Liver (tissue), 3 donors: Measurements from ENCODE around the gene MAPK6.

Experiments
- GABPA ChIP-seq, 2 donors: IDR thresholded peaks in 1 of 2; conservative IDR thresholded peaks in 1 of 2; 2 replicates each; pipeline ENCODE4 v1.6.1; 2016; ENCODE audit warnings: antibody characterized with exemption in 2 of 2, mild to moderate bottlenecking in 1 of 2, moderate library complexity in 1 of 2
- HNF4G ChIP-seq: IDR thresholded peaks from 2 replicates; pipeline ENCODE4 v1.6.1; 2016; ENCODE audit warnings: antibody characterized with exemption
- JUND ChIP-seq, 2 donors: IDR thresholded peaks; 2 replicates each; pipeline ENCODE4 v1.6.1; 2016; ENCODE audit warnings: antibody characterized with exemption in 2 of 2
- NR2F2 ChIP-seq: IDR thresholded peaks from 2 replicates; pipeline ENCODE4 v1.6.1; 2016; ENCODE audit warnings: antibody characterized with exemption
- RAD21 ChIP-seq, 2 donors: IDR thresholded peaks; 2 replicates each; pipeline ENCODE4 v1.6.1; 2016; ENCODE audit warnings: antibody characterized with exemption in 2 of 2, mild to moderate bottlenecking in 2 of 2
- RXRA ChIP-seq, 2 donors: IDR thresholded peaks; 2 replicates each; pipeline ENCODE4 v1.6.1; 2017 to 2018; ENCODE audit warnings: antibody characterized with exemption in 2 of 2, mild to moderate bottlenecking in 1 of 2
- TF ChIP-seq, protein P1 (sequence below): fragments of 150-350 bp; IDR thresholded peaks from 2 replicates; pipeline ENCODE4 v1.5.1; 2017; ENCODE audit warnings: improper control_type of control experiment, low read depth, low read length; ENCODE audit not compliant: missing input control
- donor health status: healthy.
- donor health status: healthy.

DNA sequence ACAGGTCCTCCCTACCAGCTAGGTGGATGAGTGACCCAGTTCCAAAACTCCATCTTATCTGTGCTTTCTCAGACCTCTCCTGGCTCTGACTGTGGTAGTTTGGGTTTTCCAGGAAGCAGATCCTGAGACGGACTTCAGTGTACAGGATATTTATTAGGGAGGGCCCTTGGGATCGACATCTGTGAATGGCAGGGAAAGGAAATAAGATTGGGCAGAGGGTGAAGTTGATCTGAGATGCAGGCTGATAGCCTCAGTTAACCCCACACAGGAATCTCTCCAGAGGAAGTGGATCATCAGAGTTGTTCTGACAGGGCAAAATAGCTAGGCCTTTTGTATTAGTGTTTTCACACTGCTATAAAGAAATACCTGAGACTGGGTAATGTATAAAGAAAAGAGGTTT lies 16.7 kb upstream of the MAPK6 start:
- TF ChIP-seq, protein P1, sequence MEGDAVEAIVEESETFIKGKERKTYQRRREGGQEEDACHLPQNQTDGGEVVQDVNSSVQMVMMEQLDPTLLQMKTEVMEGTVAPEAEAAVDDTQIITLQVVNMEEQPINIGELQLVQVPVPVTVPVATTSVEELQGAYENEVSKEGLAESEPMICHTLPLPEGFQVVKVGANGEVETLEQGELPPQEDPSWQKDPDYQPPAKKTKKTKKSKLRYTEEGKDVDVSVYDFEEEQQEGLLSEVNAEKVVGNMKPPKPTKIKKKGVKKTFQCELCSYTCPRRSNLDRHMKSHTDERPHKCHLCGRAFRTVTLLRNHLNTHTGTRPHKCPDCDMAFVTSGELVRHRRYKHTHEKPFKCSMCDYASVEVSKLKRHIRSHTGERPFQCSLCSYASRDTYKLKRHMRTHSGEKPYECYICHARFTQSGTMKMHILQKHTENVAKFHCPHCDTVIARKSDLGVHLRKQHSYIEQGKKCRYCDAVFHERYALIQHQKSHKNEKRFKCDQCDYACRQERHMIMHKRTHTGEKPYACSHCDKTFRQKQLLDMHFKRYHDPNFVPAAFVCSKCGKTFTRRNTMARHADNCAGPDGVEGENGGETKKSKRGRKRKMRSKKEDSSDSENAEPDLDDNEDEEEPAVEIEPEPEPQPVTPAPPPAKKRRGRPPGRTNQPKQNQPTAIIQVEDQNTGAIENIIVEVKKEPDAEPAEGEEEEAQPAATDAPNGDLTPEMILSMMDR, result no peak
- TF ChIP-seq GABPA (IDR thresholded peaks at IDR 0.05 in 1 of 2, conservative IDR thresholded peaks at IDR 0.05 in 1 of 2), result no peak
- no peak for TF ChIP-seq HNF4G
- TF ChIP-seq RAD21 (IDR thresholded peaks at IDR 0.05), result no peak
- TF ChIP-seq RXRA (IDR thresholded peaks at IDR 0.05), result no peak
- no peak for TF ChIP-seq NR2F2
- TF ChIP-seq JUND (IDR thresholded peaks at IDR 0.05), result no peak
